A673 (cell line): ENCODE measurements around the gene KCNJ10.

Source experiments
- CTCF ChIP-seq: fragments of 300-800, 200-600 bp; sonication (generic); conservative IDR thresholded peaks from 2 replicates; pipeline ENCODE4 v1.5.1; 2017; ENCODE audit warnings: low read depth, mild to moderate bottlenecking, antibody characterized with exemption, low read length, moderate library complexity, mixed read lengths
- EZH2 ChIP-seq: fragments of 200-600 bp; sonication (generic); IDR thresholded peaks from 2 replicates; pipeline ENCODE4 v1.6.1; 2017; ENCODE audit warnings: borderline replicate concordance, low read depth, mild to moderate bottlenecking, mixed read lengths, antibody characterized with exemption, low read length; ENCODE audit not compliant: poor library complexity, severe bottlenecking

GRCh38 chr1:159973350-159973940 lies 96.5 kb downstream of the KCNJ10 start:
- TF ChIP-seq CTCF (no peak), EZH2 (no peak)
